ENCODE results near the gene LRRC49. TPM values are rescaled to one million over a fixed set of nuclear protein-coding genes. Genes with fewer than 3 reads are reported as not detected.

LRRC49 gene
- total RNA-seq, 2 experiments from 2014 or later, result not detected

DNA sequence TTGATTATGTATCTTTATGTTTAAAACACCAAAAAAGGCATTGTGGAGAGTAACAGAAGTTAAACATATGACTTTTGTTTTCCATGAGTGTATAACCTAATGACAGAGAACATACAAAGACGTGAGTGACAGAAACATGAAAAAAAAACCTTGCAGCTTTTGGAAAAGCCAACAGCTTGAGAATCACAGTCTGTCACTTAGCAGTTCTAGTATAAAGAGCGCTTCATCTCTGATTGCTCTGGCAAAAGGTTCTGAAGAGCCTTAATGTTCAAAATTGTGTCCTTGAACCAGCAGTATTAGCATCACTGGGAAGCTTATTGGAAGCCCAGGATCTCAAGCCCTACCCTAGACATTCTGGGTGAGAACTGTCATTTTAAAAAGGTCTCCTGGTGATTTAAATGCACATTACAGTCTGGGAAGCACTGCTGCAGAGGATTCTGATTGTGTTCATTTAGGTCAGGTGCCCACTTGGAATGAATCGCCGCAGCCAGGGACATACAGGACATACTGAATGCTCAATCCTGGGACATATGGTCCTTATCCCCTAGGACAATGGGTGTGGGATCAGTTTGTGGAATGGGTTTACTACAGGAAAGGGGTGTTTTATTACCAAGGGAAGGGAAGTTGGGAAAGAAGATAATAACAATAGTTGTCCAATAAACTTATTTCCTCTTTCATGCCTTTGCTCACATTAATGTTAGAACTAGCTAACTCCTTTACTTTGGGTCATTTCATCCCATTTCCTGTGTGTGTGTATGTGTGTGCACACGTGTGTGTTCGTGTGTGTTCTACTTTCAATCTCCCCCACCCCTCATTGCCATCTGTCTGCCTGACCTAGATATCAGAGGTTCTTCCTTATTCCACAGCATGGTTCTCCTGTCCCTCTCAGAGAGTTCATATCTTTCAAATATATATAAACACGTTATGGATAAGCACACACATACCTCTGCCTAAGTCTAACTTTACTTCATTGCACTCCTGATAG lies 55.0 kb downstream of the LRRC49 start:
- no peak overlapping the region for H3K4me3 Mint-ChIP-seq
- H3K4me1 Mint-ChIP-seq (ENCODE audit: low read depth), result no peaks in the 10 kb centered on the region
- H3K27ac Mint-ChIP-seq, result no peak overlapping the region

DNA sequence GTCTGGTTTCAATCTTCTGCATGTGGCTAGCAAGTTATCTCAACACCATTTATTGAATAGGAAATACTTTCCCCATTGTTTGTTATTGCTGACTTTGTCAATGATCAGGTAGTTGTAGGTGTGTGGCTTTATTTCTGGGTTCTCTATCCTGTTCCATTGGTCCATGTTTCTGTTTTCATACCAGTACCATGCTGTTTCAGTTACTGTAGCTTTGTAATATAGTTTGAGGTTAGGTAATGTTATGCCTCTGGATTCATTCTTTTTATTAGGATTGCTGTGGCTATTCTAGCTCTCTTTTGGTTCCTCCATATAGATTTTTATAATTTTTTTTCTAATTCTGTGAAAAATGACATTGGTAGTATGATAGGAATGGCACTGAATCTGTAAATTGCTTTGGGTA lies 58.3 kb downstream of the LRRC49 start:
- Mint-ChIP-seq H3K27ac (no peak overlapping the region), H3K4me3 (no peak overlapping the region), H3K4me1 (ENCODE audit: low read depth) (no peaks in the 10 kb centered on the region), H3K27me3 (peaks cover 24% of the 10 kb centered on the region), H3K36me3 (ENCODE audit: low read depth) (no peaks in the 10 kb centered on the region), H3K9me3 (peaks cover 12% of the 10 kb centered on the region)
- ChIA-PET POLR2A (no interaction called here), CTCF (interaction anchor here (0.6 kb wide), 1 partner anchor 28 kb away, joined by 3 read pairs; no protein-coding TSS in a partner anchor)
- ATAC-seq (no peak), DNase-seq (no peak)
- intact Hi-C loops (cut with micrococcal nuclease), result no loop called here
- TF ChIP-seq CTCF (IDR thresholded peaks at IDR 0.05), result no peak

More for the DNA sequence above, 55.0 kb downstream of the LRRC49 start:
- ATAC-seq, result no peak
- ChIA-PET CTCF (no interaction called here), POLR2A (no interaction called here)
- no peak for DNase-seq
- no peak for TF ChIP-seq CTCF (IDR thresholded peaks at IDR 0.05)
- H3K36me3 Mint-ChIP-seq (ENCODE audit: low read depth), result no peaks in the 10 kb centered on the region
- peaks cover 14% of the 10 kb centered on the region for H3K27me3 Mint-ChIP-seq
- intact Hi-C loops (cut with micrococcal nuclease), result no loop called here
- peaks cover 12% of the 10 kb centered on the region for H3K9me3 Mint-ChIP-seq

DNA sequence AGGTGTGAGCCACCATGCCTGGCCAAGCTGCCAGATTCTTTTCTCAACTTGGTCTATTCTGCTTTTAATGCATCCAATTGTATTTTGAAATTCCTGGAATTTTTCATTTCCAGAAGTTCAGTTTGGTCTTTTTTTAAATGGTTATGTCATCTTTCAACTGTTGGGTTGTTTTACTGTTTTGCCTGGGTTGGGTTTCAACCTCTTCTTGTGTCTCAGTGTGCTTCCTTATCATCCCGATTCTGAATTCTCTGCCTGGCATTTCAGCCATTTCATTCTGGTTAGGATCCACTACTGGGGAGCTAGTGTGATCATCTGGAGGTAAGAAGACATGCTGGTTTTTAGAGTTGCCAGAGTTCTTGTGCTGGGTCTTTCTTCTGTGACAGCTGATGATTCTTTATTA lies 61.5 kb downstream of the LRRC49 start:
- Mint-ChIP-seq H3K4me1 (ENCODE audit: low read depth) (no peaks in the 10 kb centered on the region), H3K27ac (no peak overlapping the region), H3K9me3 (peaks cover 12% of the 10 kb centered on the region), H3K27me3 (peaks cover 27% of the 10 kb centered on the region), H3K36me3 (ENCODE audit: low read depth) (no peaks in the 10 kb centered on the region), H3K4me3 (no peak overlapping the region)
- DNase-seq (no peak), ATAC-seq (no peak)
- CTCF ChIA-PET, result no interaction called here
- POLR2A ChIA-PET, result no interaction called here
- intact Hi-C loops (cut with micrococcal nuclease), result no loop called here
- TF ChIP-seq CTCF (IDR thresholded peaks at IDR 0.05), result no peak

DNA sequence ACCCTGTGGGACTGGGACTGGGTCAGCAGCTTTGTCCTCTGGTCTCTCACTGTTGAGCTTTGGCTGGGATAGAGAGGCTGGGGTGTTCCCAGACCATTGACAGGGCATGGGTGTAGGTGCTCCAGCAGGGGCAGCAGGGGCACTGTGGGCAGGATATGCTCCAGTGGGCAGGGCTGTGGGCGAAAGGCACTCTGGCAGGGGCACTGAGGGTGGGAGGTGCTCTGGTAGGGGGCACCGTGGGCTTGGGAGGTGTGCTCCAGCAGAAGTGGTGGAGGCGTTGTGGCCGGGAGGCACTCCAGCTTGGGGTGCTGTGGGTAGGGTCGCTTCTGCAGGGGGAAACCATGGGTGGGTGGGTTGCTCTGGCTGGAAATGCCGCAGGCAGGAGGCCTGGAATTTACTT lies 62.1 kb downstream of the LRRC49 start:
- peaks cover 12% of the 10 kb centered on the region for H3K9me3 Mint-ChIP-seq
- ATAC-seq (no peak), DNase-seq (no peak)
- POLR2A ChIA-PET, result no interaction called here
- H3K4me1 Mint-ChIP-seq (ENCODE audit: low read depth), result no peaks in the 10 kb centered on the region
- TF ChIP-seq CTCF (IDR thresholded peaks at IDR 0.05), result no peak
- peaks cover 27% of the 10 kb centered on the region for H3K27me3 Mint-ChIP-seq
- H3K4me3 Mint-ChIP-seq, result no peak overlapping the region
- H3K36me3 Mint-ChIP-seq (ENCODE audit: low read depth), result no peaks in the 10 kb centered on the region
- H3K27ac Mint-ChIP-seq, result no peak overlapping the region
- CTCF ChIA-PET, result interaction anchor here (0.7 kb wide), 1 partner anchor 170 kb away, joined by 3 read pairs; no protein-coding TSS in a partner anchor
- intact Hi-C loops (cut with micrococcal nuclease), result no loop called here

DNA sequence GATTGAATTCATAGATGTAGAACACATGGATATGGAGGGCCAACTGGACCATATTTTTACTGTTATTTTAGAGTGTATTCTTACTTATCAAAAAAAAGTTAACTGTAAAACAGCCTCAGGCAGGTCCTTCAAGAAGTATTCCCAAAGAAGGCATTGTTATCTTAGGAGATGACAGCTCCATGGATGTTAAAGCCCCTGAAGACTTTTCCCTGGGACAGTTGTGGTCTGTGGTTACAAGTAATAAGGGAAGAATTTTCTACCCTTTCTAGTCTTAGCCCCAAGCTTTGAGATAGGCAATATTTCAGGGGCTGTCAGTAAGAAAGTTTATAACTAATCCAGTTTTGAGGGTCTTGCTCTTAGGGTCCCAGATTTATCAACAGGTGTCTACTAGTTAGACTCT lies 62.5 kb downstream of the LRRC49 start:
- DNase-seq (no peak), ATAC-seq (no peak)
- POLR2A ChIA-PET, result no interaction called here
- CTCF ChIA-PET, result interaction anchor here (0.7 kb wide), 1 partner anchor 169 kb away, joined by 3 read pairs; no protein-coding TSS in a partner anchor
- Mint-ChIP-seq H3K27ac (no peak overlapping the region), H3K27me3 (peaks cover 27% of the 10 kb centered on the region), H3K4me1 (ENCODE audit: low read depth) (no peaks in the 10 kb centered on the region), H3K36me3 (ENCODE audit: low read depth) (no peaks in the 10 kb centered on the region), H3K4me3 (no peak overlapping the region), H3K9me3 (peaks cover 12% of the 10 kb centered on the region)
- intact Hi-C loops (cut with micrococcal nuclease), result no loop called here
- no peak for TF ChIP-seq CTCF (IDR thresholded peaks at IDR 0.05)

All from activated CD8-positive, alpha-beta T cell treated with anti-CD3 and anti-CD28 coated beads for 36 hours (primary cell).